NB4 (cell line): ENCODE measurements around the gene MTHFR.

ENCODE experiments used
- DNase-seq: peaks from one replicate; pipeline ENCODE4 v3.0.0; 2010; ENCODE audit warnings: low read depth
- H3K4me3 ChIP-seq: one replicate; pipeline ENCODE4 v1.5.1; 2011; ENCODE audit warnings: mild to moderate bottlenecking, low read depth, low read length, moderate library complexity
- MYC ChIP-seq: IDR thresholded peaks from 2 replicates; pipeline ENCODE4 v1.6.1; 2011; ENCODE audit warnings: low read depth, low read length
- POLR2A ChIP-seq: IDR thresholded peaks from 2 replicates; pipeline ENCODE4 v1.6.1; 2011; ENCODE audit warnings: mild to moderate bottlenecking; ENCODE audit not compliant: insufficient read length; ENCODE audit errors: extremely low read depth
- TF ChIP-seq, protein P1 (sequence below): IDR thresholded peaks from one replicate; pipeline ENCODE4 v1.5.1; 2012; ENCODE audit warnings: low read depth, low read length
- TF ChIP-seq, protein P2 (sequence below): IDR thresholded peaks from 2 replicates; pipeline ENCODE4 v1.6.1; 2011; ENCODE audit warnings: low read depth, low read length

MTHFR gene

DNA sequence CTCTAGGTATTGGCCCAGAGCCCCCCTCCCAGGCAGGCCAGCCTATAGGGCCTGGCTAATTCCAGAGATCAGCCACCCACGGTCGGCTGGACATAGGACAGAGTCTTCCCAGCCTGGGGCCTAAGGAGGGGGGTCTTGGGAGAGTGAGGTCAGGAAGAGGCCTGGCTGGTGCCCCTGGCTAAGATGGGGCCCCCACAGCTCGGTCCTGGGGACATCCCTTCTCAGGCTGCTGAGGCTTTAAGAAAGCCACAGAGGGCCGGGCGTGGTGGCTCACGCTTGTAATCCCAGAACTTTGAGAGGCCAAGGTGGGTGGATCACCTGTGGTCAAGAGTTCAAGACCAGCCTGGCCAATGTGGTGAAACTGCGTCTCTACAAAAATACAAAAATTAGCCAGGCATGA lies 41.2 kb downstream of the MTHFR start:
- no peak overlapping the region for H3K4me3 ChIP-seq
- TF ChIP-seq, protein P1, sequence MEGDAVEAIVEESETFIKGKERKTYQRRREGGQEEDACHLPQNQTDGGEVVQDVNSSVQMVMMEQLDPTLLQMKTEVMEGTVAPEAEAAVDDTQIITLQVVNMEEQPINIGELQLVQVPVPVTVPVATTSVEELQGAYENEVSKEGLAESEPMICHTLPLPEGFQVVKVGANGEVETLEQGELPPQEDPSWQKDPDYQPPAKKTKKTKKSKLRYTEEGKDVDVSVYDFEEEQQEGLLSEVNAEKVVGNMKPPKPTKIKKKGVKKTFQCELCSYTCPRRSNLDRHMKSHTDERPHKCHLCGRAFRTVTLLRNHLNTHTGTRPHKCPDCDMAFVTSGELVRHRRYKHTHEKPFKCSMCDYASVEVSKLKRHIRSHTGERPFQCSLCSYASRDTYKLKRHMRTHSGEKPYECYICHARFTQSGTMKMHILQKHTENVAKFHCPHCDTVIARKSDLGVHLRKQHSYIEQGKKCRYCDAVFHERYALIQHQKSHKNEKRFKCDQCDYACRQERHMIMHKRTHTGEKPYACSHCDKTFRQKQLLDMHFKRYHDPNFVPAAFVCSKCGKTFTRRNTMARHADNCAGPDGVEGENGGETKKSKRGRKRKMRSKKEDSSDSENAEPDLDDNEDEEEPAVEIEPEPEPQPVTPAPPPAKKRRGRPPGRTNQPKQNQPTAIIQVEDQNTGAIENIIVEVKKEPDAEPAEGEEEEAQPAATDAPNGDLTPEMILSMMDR: no peak
- TF ChIP-seq POLR2A (no peak), MYC (no peak)
- TF ChIP-seq, protein P2, sequence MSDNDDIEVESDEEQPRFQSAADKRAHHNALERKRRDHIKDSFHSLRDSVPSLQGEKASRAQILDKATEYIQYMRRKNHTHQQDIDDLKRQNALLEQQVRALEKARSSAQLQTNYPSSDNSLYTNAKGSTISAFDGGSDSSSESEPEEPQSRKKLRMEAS: no peak
- no peak for DNase-seq

DNA sequence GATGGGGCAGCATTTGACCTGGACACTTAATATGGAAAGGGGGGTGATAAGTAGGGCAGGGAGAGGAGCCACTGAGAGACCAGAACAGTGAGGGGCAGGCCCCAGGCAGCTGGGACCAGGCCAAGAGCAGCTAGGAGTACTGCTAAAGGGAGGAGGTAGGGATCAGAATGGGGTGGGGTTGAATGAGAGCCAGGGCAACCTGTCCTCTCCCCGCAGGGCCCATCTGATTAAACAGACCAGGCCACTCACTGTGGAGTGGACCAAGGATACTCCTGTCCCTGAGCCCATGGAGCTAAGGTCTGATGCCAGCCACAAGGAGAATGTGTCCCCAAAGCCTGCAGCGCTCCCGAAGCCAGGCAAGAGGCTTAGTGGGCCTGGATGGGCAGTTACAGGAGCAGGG lies 41.6 kb downstream of the MTHFR start:
- TF ChIP-seq, protein P2: no peak
- TF ChIP-seq MYC: no peak
- TF ChIP-seq, protein P1: no peak
- no peak for TF ChIP-seq POLR2A
- H3K4me3 ChIP-seq: no peak overlapping the region
- no peak for DNase-seq

DNA sequence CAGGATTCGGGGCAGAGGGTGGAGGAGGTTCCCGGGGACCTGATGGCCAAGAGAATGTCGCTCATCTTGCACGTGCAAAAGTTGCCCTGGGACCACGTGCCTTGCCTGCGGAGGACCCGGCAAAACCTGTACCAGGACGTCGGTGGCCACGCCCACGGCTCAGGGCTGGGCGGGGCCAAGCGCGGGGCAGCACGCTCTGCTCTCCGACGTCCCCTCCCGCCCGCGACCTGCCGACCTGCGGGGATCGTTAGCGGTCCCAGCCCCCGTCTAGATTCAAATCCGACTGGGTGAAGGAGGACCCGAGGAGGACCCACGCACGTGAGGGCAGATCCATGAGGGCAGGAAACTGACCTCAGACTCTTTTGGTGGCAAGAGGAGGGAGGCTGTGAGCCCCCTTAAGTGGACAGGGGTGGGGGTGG lies 43.8 kb downstream of the MTHFR start, which contains the start of gene C1orf167:
Gene C1orf167, plus strand, starts transcription at position 206 of the 419 bp plus-strand sequence. CDS start 2,208 bp downstream, outside the sequence.
- no peak for DNase-seq
- no peak for TF ChIP-seq MYC
- no peak for TF ChIP-seq POLR2A
- TF ChIP-seq, protein P2: no peak
- TF ChIP-seq, protein P1: no peak
- H3K4me3 ChIP-seq: no peak within 1 kb of the TSS

DNA sequence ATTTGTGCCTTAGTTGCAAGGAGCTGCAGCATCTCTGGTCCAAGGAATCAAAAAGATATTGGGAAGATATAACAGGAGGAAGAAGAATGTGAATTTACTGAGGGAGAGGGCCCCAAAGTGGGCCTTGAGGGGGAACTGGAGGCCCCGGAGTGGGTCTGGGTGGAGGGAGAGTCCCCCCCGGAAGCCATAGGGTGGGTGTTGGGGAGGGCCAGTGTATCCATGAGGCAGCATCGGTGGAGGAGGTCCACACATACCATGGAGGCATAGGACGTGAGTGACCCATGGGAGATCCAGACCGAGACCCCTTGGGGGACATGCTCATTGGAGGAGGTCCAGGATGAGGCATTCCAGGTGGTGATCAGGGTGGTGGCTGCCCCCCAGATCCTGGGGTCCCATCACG lies 44.5 kb downstream of the MTHFR start:
- TF ChIP-seq MYC (no peak), POLR2A (no peak)
- TF ChIP-seq, protein P2: no peak
- TF ChIP-seq, protein P1: no peak
- no peak overlapping the region for H3K4me3 ChIP-seq
- DNase-seq: no peak

DNA sequence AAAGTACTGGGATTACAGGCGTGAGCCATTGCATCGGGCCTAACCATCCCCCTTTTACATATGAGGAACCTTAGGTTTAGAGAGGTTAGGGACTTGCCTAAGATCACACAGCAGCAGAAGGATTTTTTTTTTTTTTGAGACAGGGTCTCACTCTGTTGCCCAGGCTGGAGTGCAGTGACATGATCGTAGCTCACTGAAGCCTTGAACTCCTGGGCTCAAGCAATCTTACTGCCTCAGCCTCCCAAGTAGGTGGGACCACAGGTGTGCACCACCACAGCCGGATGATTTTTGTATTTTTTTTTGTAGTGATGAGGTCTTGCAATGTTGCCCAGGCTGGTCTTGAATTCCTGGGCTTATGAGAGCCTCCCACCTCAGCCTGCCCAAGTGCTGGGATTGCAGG lies 46.0 kb downstream of the MTHFR start:
- DNase-seq: no peak
- TF ChIP-seq POLR2A (no peak), MYC (no peak)
- TF ChIP-seq, protein P1: no peak
- TF ChIP-seq, protein P2: no peak
- H3K4me3 ChIP-seq: no peak overlapping the region
